Activated gamma-delta T cell (primary cell): ENCODE results near the gene STYXL1.

Source experiments
- DNase-seq: peaks from one replicate; lab custom pipeline; 2025; lab: John Stamatoyannopoulos, UW

STYXL1 gene

DNA sequence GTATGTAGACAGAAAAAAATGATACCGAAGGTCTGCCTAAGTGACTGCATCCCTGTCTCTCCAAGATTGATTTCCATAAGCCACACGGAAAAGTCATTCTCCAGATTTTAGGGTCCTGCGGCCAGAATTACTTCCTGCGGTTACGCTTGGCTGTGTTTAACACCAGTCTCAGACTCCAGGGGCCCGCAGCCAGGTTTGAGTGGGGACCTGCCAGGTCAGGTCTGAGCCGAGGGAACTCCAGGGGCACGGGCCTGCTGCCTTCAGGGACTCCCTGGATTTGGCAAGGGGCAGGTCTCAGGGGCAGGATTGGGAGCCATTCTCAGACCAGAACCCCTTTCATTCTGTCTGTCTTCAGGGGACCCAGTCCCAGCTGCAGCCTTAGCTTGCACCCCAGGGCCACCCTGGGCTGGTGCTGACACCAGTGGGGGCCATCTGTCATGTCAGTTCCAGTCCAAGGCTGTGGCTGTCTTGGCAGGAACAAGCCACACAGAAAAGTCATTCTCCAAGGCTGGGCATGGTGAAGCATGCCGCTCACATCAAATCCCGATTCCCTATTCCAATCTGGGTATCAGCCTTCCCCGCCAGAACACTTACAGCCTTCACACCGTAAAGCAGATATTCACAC lies 92.4 kb downstream of the STYXL1 start:
- no peak for DNase-seq

DNA sequence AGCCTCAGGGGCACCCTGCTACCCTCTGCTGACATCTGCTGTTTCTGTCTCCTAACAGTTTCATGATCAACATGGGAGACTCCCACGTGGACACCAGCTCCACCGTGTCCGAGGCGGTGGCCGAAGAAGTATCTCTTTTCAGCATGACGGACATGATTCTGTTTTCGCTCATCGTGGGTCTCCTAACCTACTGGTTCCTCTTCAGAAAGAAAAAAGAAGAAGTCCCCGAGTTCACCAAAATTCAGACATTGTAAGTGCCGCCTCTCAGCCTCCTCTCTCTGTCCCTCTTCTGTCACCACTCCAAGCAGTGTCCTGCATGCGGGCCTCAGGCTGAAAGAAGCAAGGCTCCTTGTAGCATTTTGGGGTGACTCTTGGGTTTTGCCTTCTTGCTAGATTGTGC lies 93.9 kb downstream of the STYXL1 start:
- DNase-seq = no peak

GRCh38 chr7:75953431-75953830 lies 94.4 kb downstream of the STYXL1 start:
- no peak for DNase-seq

- no peak for DNase-seq
Observed at GRCh38 chr7:75951506-75951905, 96.3 kb downstream of the STYXL1 start.

- DNase-seq = no peak
Observed at GRCh38 chr7:75950111-75950681, 97.6 kb downstream of the STYXL1 start.

DNA sequence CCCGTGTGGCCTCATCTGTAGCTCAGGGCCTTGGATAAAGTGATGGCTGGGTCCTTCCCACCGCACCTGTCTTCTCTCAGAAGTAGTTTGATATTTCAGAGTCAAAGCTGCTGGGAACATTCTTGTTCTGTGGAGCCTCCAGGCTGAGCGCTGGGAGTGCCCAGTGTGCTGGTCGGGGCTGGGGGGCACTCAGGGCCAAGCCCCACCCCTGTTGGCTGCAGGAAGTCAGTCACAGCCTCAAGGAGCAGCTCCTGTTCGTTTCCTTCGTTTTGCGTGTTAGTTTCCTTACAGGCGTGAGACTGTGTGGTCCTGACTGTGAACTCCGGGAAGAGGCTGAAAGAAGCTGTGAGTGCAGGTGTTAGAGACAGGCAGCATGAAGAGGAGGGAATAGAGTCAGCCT lies 99.6 kb downstream of the STYXL1 start:
- no peak for DNase-seq
